Astrocyte of the spinal cord (primary cell): ENCODE measurements around the gene NOL4L.

Experiments
- DNase-seq: peaks from one replicate; pipeline ENCODE4 v3.0.0; 2011; ENCODE audit warnings: low read depth, low spot score
- H3K4me3 ChIP-seq: 2 replicates; pipeline ENCODE4 v1.5.1; 2011; ENCODE audit warnings: low read depth, mild to moderate bottlenecking, low read length, moderate library complexity
- in situ Hi-C: cut with HindIII; loops from 2 replicates; pipeline ENCODE4 v1.10.0; 2017; ENCODE audit warnings: low sequenced_read_pairs
- TF ChIP-seq, protein P1 (sequence below): IDR thresholded peaks from 2 replicates; pipeline ENCODE4 v1.5.1; 2012; ENCODE audit warnings: low read depth, mild to moderate bottlenecking, low read length, inconsistent platforms

Gene NOL4L

DNA sequence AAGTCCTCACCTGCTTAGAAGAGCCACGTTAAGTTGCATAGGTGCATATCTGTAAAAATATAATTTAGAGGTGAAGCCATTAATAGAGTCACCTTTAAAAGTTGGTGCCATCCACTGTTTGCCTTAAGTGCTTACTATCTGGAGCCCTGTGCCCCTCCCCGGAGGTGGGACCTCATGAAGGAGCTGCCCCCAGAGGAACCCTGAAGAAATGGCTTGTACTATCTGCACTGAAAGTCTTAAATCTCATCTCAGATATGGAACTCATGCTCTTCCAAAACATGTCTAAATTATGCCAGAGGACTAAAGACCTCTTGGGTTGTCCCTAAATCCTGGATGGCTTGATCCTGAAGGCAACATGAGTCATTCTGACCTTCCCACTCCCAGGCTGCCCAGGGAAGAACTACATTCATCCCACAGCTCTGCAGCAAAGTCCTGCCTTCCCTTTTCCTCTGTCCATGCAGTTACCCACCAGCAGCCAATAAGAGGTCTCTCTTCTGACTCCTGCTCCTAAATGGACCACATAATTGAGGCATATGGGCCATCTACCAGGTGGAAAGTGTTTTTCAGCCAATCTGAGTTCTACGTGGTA is 141.7 kb downstream of the NOL4L start:
- TF ChIP-seq, protein P1, sequence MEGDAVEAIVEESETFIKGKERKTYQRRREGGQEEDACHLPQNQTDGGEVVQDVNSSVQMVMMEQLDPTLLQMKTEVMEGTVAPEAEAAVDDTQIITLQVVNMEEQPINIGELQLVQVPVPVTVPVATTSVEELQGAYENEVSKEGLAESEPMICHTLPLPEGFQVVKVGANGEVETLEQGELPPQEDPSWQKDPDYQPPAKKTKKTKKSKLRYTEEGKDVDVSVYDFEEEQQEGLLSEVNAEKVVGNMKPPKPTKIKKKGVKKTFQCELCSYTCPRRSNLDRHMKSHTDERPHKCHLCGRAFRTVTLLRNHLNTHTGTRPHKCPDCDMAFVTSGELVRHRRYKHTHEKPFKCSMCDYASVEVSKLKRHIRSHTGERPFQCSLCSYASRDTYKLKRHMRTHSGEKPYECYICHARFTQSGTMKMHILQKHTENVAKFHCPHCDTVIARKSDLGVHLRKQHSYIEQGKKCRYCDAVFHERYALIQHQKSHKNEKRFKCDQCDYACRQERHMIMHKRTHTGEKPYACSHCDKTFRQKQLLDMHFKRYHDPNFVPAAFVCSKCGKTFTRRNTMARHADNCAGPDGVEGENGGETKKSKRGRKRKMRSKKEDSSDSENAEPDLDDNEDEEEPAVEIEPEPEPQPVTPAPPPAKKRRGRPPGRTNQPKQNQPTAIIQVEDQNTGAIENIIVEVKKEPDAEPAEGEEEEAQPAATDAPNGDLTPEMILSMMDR, result no peak
- H3K4me3 ChIP-seq, result no peak overlapping the region
- in situ Hi-C loops, result no loop called here
- DNase-seq, result no peak

DNA sequence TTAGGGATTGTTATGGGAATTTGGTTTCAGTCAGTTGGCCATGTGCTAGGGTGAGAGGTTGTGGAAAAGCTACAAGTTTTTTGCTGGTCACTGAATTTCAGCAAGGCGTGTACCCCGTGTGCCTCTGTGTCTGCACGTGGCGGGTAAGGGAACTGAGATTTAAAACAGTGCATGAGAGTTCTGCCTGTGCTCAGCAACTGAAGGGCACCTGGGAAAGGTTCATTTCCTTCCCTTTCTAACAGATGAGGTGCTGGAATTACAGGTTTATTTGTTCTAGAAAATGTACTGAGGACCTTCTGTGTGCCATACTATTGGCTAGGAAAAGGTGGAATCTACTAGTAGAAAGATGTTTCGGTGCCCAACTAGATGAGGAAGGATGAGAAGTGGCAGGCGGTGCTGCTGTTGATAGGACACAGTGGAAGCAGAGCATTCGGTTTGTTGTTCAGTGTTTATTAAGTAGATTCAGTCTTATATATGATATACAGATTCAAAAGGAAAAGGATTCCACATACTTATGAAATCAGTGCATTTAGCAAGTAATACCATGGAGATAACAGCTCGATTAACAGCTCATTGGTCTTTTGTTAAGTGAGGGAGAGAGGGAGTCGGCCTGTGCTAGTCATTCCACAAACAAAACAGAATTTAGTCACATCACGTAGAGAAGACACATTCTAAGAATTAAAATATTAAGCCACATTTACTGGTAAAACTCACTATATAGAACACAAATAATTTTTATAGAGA is 142.3 kb downstream of the NOL4L start:
- in situ Hi-C loops, result no loop called here
- DNase-seq, result no peak
- H3K4me3 ChIP-seq, result no peak overlapping the region
- TF ChIP-seq, protein P1, result no peak

DNA sequence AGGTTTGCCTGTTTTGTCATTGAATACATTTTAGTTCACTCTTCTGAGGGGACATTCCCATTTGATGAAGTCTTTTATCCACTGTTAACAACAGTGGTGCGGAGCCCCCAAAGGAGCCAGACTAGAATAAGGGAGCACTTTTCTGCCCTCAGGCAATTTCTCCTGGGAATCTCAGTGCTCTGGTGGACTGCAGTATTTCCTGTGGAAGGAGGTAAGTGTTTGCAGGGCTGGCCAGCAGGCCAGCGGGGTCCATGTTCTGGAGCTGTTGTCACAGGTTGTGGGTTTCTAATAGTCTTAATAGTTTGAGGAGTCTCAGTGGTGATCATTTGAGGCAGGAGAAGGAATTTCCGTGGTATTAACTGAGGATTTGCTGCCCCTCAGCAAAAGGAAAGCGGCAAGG is 143.5 kb downstream of the NOL4L start:
- in situ Hi-C loops, result no loop called here
- DNase-seq, result no peak
- no peak overlapping the region for H3K4me3 ChIP-seq
- TF ChIP-seq, protein P1, result no peak

DNA sequence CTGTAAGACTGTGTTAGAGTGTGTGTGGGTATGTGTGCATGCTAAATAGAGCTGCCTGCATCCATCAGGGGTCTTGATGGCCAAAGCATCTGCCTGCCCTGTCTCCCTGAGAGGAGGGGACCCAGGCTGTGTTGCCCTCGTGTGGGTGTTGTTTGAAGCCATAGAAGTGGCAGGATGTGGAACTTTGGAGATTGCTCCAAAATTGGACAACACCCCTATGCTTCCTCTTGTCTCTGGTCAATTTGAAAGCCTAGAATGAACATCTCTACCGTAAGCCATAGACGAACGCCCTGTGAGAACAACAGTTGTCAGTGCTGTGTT is 144.4 kb downstream of the NOL4L start:
- no peak overlapping the region for H3K4me3 ChIP-seq
- no peak for DNase-seq
- in situ Hi-C loops, result no loop called here
- TF ChIP-seq, protein P1, result no peak

DNA sequence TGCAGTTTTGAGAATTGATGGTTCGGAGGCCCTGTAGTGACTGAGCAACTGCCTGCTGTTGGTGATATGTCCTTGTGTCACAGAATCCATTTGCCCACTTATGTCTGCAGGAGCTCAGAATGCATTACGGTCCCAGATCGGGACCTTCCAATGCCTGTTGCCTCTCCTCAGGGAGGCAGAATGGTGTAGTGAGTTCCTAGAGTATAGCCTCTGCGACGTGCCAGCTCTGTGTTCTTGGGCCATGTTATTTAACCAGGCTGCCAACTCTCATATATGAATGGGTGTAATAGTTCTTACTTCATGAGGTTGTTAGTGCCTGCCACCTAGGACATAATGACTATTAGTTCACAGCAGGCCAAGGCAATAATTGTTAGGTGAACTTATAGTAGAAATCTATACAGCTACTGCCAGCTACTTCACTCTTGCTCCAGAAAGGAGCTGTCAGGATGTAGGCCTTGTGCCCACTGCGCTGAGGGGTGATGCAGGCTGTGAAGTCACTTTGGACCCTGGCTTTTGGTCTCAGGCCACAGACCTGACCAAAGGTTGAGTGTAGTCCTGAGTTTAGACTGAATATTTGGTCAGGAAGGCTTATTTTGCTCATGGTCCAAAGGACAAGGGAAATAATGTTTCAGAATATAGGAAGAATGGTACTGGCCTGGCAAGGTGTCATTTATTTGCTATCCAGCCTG is 144.9 kb downstream of the NOL4L start:
- no peak overlapping the region for H3K4me3 ChIP-seq
- TF ChIP-seq, protein P1, result no peak
- in situ Hi-C loops, result no loop called here
- DNase-seq, result no peak

DNA sequence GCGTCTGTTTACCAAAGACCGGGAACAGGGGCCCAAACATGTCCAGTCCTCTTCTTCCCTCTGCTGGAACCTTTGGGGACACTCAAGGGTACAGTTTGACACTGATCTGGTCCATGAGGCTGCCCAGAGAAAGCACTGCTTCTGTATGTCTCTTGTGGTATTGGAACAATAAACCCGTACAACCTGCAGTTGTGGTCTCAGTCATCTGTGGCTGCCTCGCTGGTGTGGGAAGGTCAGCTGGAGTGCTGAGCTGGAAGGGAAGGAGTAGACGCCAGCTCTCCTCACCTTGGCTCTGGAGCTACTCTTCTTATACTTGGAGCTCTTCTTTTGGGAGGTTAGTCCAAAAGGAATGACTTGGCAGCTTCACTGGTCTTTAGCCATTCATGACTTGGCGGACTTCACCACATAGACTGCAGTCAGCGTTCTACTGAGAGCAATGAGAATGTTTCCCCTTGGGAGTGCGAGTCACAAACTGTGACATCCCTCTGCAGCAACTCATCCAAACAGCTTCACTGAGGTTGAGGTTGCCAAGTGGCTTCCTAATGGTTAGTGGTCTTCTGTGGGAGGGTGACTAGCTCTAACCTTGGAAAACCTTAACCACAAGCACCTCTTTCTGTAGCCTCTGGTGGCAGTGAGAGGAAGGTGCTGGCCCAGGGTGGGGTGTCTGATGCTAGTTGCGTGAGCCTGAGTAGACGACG is 145.9 kb downstream of the NOL4L start:
- peak; percentile 70 for DNase-seq
- H3K4me3 ChIP-seq, result no peak overlapping the region
- in situ Hi-C loops, result no loop called here
- TF ChIP-seq, protein P1, result peak; percentile 13
